Erythroblast (primary cell): ENCODE measurements around the gene MARCHF5.

Source experiments
- GATA1 ChIP-seq: IDR thresholded peaks from 2 replicates; pipeline ENCODE4 v1.6.1; 2011; ENCODE audit warnings: low read depth, mild to moderate bottlenecking, control low read depth, low read length, moderate library complexity
- POLR2A ChIP-seq: IDR thresholded peaks from 2 replicates; pipeline ENCODE4 v1.6.1; 2011; ENCODE audit warnings: mild to moderate bottlenecking, low read length

GRCh38 chr10:92267343-92267742 is 23.6 kb upstream of the MARCHF5 start:
- TF ChIP-seq GATA1 (no peak), POLR2A (no peak)
